Activated gamma-delta T cell treated with Interleukin-2 at 50 U/mL for 16 hours (primary cell): ENCODE measurements around the gene KMT2E.
"Not testable (repeated sequence)": the region's sequence is repeated elsewhere in the genome, so short reads cannot be mapped to it uniquely, and the experiment has no call there.

Experiments used
- DNase-seq: peaks from one replicate; pipeline ENCODE4 v3.0.0-alpha.2; 2020

The KMT2E gene

GRCh38 chr7:105027176-105027853 is 13.3 kb downstream of the KMT2E start:
- DNase-seq: no peak

- no peak for DNase-seq
These were observed 14.0 kb downstream of the KMT2E start for GRCh38 chr7:105028004-105028403.

GRCh38 chr7:105028941-105029340 is 14.9 kb downstream of the KMT2E start:
- not testable (repeated sequence) for DNase-seq

GRCh38 chr7:105030447-105030846 is 16.4 kb downstream of the KMT2E start:
- no peak for DNase-seq

- no peak for DNase-seq
These were observed 18.7 kb downstream of the KMT2E start for GRCh38 chr7:105032553-105033214.

- no peak for DNase-seq
These were observed 21.3 kb downstream of the KMT2E start for GRCh38 chr7:105035349-105035748.

GRCh38 chr7:105036217-105037168 is 22.5 kb downstream of the KMT2E start:
- DNase-seq: no peak

- no peak for DNase-seq
These were observed 23.3 kb downstream of the KMT2E start for GRCh38 chr7:105037319-105037718.

- DNase-seq: no peak
These were observed 30.6 kb downstream of the KMT2E start for GRCh38 chr7:105044449-105045070.

- no peak for DNase-seq
These were observed 32.4 kb downstream of the KMT2E start for GRCh38 chr7:105046414-105046813.

- no peak for DNase-seq
These were observed 33.9 kb downstream of the KMT2E start for GRCh38 chr7:105047932-105048331.

GRCh38 chr7:105050493-105050892 is 36.5 kb downstream of the KMT2E start:
- DNase-seq: no peak

- DNase-seq: not testable (repeated sequence)
These were observed 36.9 kb downstream of the KMT2E start for GRCh38 chr7:105050899-105051298.

- DNase-seq: no peak
These were observed 41.1 kb downstream of the KMT2E start for GRCh38 chr7:105055084-105055483.

- no peak for DNase-seq
These were observed 41.6 kb downstream of the KMT2E start for GRCh38 chr7:105055621-105056020.

GRCh38 chr7:105057472-105057871 is 43.5 kb downstream of the KMT2E start:
- no peak for DNase-seq

GRCh38 chr7:105060437-105060836 is 46.4 kb downstream of the KMT2E start:
- no peak for DNase-seq

- DNase-seq: no peak
These were observed 46.9 kb downstream of the KMT2E start for GRCh38 chr7:105060923-105061322.

- no peak for DNase-seq
These were observed 51.1 kb downstream of the KMT2E start for GRCh38 chr7:105065104-105065503.

GRCh38 chr7:105067691-105068090 is 53.7 kb downstream of the KMT2E start:
- DNase-seq: no peak

- no peak for DNase-seq
These were observed 54.9 kb downstream of the KMT2E start for GRCh38 chr7:105068886-105069285.

- no peak for DNase-seq
These were observed 59.1 kb downstream of the KMT2E start for GRCh38 chr7:105073143-105073542.

- DNase-seq: no peak
These were observed 65.3 kb downstream of the KMT2E start for GRCh38 chr7:105079348-105079747.
